Lower leg skin (tissue), 3 donors: ENCODE results near the gene GPC5.

ENCODE experiments used
- POLR2A ChIP-seq, 2 donors: fragments of 450-650 bp; IDR thresholded peaks; one replicate each; pipeline ENCODE4 v1.6.1; 2016 to 2017; ENCODE audit warnings: antibody characterized with exemption in 2 of 2, mild to moderate bottlenecking in 1 of 2, moderate library complexity in 1 of 2
- TF ChIP-seq, protein P1 (sequence below), 3 donors: fragments of 450-650 bp; IDR thresholded peaks; one replicate each; pipeline ENCODE4 v1.5.1; 2016; ENCODE audit warnings: antibody characterized with exemption in 3 of 3, mild to moderate bottlenecking in 3 of 3, moderate library complexity in 2 of 3

DNA sequence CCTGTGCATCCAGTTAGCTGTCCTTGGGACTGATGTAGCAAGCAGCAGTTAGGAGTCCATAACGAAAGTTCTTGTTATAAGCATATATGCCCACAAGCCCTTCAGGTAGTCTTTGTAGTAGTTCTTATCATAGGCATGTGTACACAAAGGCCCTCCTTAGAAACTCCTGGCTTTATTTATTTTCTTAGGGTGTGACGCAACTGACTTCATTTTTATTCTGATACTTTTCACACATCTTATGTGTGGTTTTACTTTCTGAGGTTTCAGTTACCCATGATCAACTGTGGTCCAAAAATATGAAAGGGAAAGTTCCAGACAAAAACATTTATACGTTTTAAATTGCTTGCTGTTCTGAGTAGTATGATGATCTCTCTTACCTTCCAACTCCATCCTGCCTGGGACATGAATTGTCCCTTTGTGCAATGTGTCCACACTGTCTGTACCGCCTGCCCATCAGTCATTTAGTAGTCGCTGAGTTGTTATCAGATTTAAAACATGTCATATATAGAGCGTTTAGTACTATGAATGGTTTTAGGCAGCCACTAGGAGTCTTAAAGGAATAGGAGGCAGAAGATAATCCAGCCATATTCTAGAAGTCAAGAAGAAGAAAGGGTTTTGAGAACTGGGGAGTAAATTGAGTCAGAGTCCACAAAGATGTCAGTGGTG, 19.4 kb downstream of the GPC5 start:
- TF ChIP-seq, protein P1, sequence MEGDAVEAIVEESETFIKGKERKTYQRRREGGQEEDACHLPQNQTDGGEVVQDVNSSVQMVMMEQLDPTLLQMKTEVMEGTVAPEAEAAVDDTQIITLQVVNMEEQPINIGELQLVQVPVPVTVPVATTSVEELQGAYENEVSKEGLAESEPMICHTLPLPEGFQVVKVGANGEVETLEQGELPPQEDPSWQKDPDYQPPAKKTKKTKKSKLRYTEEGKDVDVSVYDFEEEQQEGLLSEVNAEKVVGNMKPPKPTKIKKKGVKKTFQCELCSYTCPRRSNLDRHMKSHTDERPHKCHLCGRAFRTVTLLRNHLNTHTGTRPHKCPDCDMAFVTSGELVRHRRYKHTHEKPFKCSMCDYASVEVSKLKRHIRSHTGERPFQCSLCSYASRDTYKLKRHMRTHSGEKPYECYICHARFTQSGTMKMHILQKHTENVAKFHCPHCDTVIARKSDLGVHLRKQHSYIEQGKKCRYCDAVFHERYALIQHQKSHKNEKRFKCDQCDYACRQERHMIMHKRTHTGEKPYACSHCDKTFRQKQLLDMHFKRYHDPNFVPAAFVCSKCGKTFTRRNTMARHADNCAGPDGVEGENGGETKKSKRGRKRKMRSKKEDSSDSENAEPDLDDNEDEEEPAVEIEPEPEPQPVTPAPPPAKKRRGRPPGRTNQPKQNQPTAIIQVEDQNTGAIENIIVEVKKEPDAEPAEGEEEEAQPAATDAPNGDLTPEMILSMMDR (IDR thresholded peaks at IDR 0.05), result no peak
- TF ChIP-seq POLR2A (IDR thresholded peaks at IDR 0.05), result no peak
